ENCODE results near the gene ASB14.
"Not testable (repeated sequence)": the region's sequence is repeated elsewhere in the genome, so short reads cannot be mapped to it uniquely, and the experiment has no call there.

Gene ASB14

GRCh38 chr3:57292159-57292896 is at the start of gene ASB14:
Gene ASB14, minus strand, starts transcription at chr3:57292685. Its CDS starts 652 bp downstream, at chr3:57292033.
- no peak for ATAC-seq
- DNase-seq (ENCODE audit: low spot score in 2 of 2) = no peak
- Mint-ChIP-seq H3K9me3 (no peaks in the 10 kb centered on the region), H3K4me3 (no peak within 1 kb of the TSS), H3K36me3 (no peaks in the 10 kb centered on the region), H3K4me1 (no peaks in the 10 kb centered on the region), H3K27ac (no peak within 1 kb of the TSS)

- not testable (repeated sequence) for H3K27ac Mint-ChIP-seq; H3K4me3 Mint-ChIP-seq; DNase-seq (ENCODE audit: low spot score in 2 of 2); H3K36me3 Mint-ChIP-seq; H3K9me3 Mint-ChIP-seq; ATAC-seq; H3K4me1 Mint-ChIP-seq
These were observed 46.7 kb upstream of the ASB14 start for GRCh38 chr3:57339071-57339642.

- H3K4me3 Mint-ChIP-seq; DNase-seq (ENCODE audit: low spot score in 2 of 2); H3K9me3 Mint-ChIP-seq; H3K36me3 Mint-ChIP-seq; H3K27ac Mint-ChIP-seq; ATAC-seq; H3K4me1 Mint-ChIP-seq: not testable (repeated sequence)
These were observed 46.0 kb upstream of the ASB14 start for GRCh38 chr3:57338272-57339070.

GRCh38 chr3:57335283-57335938 is 42.9 kb upstream of the ASB14 start:
- H3K27ac Mint-ChIP-seq = no peak overlapping the region
- H3K4me3 Mint-ChIP-seq = no peak overlapping the region
- no peak for DNase-seq (ENCODE audit: low spot score in 2 of 2)
- no peaks in the 10 kb centered on the region for H3K4me1 Mint-ChIP-seq
- H3K36me3 Mint-ChIP-seq = no peaks in the 10 kb centered on the region
- no peak for ATAC-seq
- no peaks in the 10 kb centered on the region for H3K9me3 Mint-ChIP-seq

GRCh38 chr3:57331078-57331610 is 38.7 kb upstream of the ASB14 start:
- no peak overlapping the region for H3K27ac Mint-ChIP-seq
- no peaks in the 10 kb centered on the region for H3K36me3 Mint-ChIP-seq
- DNase-seq (ENCODE audit: low spot score in 2 of 2) (no peak), ATAC-seq (no peak)
- H3K9me3 Mint-ChIP-seq = no peaks in the 10 kb centered on the region
- no peaks in the 10 kb centered on the region for H3K4me1 Mint-ChIP-seq
- no peak overlapping the region for H3K4me3 Mint-ChIP-seq

- not testable (repeated sequence) for ATAC-seq; H3K4me3 Mint-ChIP-seq; H3K4me1 Mint-ChIP-seq; DNase-seq (ENCODE audit: low spot score in 2 of 2); H3K9me3 Mint-ChIP-seq; H3K36me3 Mint-ChIP-seq; H3K27ac Mint-ChIP-seq
These were observed 34.0 kb upstream of the ASB14 start for GRCh38 chr3:57326498-57326897.

- no peaks in the 10 kb centered on the region for H3K4me1 Mint-ChIP-seq
- ATAC-seq (no peak), DNase-seq (ENCODE audit: low spot score in 2 of 2) (no peak)
- no peaks in the 10 kb centered on the region for H3K9me3 Mint-ChIP-seq
- H3K4me3 Mint-ChIP-seq = no peak overlapping the region
- no peaks in the 10 kb centered on the region for H3K36me3 Mint-ChIP-seq
- H3K27ac Mint-ChIP-seq = no peak overlapping the region
These were observed 21.7 kb upstream of the ASB14 start for GRCh38 chr3:57314204-57314603.

- H3K27ac Mint-ChIP-seq = no peak overlapping the region
- DNase-seq (ENCODE audit: low spot score in 2 of 2) (no peak), ATAC-seq (no peak)
- no peaks in the 10 kb centered on the region for H3K4me1 Mint-ChIP-seq
- no peak overlapping the region for H3K4me3 Mint-ChIP-seq
- H3K36me3 Mint-ChIP-seq = no peaks in the 10 kb centered on the region
- H3K9me3 Mint-ChIP-seq = no peaks in the 10 kb centered on the region
These were observed 17.4 kb upstream of the ASB14 start for GRCh38 chr3:57309769-57310360.

GRCh38 chr3:57303520-57303919 is 11.0 kb upstream of the ASB14 start:
- not testable (repeated sequence) for ATAC-seq; H3K4me1 Mint-ChIP-seq; H3K9me3 Mint-ChIP-seq; DNase-seq (ENCODE audit: low spot score in 2 of 2); H3K4me3 Mint-ChIP-seq; H3K27ac Mint-ChIP-seq; H3K36me3 Mint-ChIP-seq

- no peak for DNase-seq (ENCODE audit: low spot score in 2 of 2)
- peak; percentile 88 for ATAC-seq
- H3K36me3 Mint-ChIP-seq = no peaks in the 10 kb centered on the region
- no peak overlapping the region for H3K4me3 Mint-ChIP-seq
- no peak overlapping the region for H3K27ac Mint-ChIP-seq
- no peaks in the 10 kb centered on the region for H3K9me3 Mint-ChIP-seq
- no peaks in the 10 kb centered on the region for H3K4me1 Mint-ChIP-seq
These were observed 5.6 kb upstream of the ASB14 start for GRCh38 chr3:57298041-57298440.

- Mint-ChIP-seq H3K4me3 (no peak overlapping the region), H3K36me3 (no peaks in the 10 kb centered on the region), H3K9me3 (no peaks in the 10 kb centered on the region), H3K4me1 (no peaks in the 10 kb centered on the region), H3K27ac (no peak overlapping the region)
- DNase-seq (ENCODE audit: low spot score in 2 of 2) = no peak
- ATAC-seq = no peak
These were observed 527 bp upstream of the ASB14 start for GRCh38 chr3:57292897-57293526.

GRCh38 chr3:57288403-57288802 is 4.1 kb downstream of the ASB14 start:
- no peak overlapping the region for H3K4me3 Mint-ChIP-seq
- ATAC-seq (no peak), DNase-seq (ENCODE audit: low spot score in 2 of 2) (no peak)
- peaks cover 3% of the 10 kb centered on the region for H3K9me3 Mint-ChIP-seq
- no peaks in the 10 kb centered on the region for H3K4me1 Mint-ChIP-seq
- no peak overlapping the region for H3K27ac Mint-ChIP-seq
- H3K36me3 Mint-ChIP-seq = no peaks in the 10 kb centered on the region

GRCh38 chr3:57287205-57287604 is 5.3 kb downstream of the ASB14 start:
- DNase-seq (ENCODE audit: low spot score in 2 of 2) (no peak), ATAC-seq (no peak)
- H3K27ac Mint-ChIP-seq = no peak overlapping the region
- no peak overlapping the region for H3K4me3 Mint-ChIP-seq
- no peaks in the 10 kb centered on the region for H3K36me3 Mint-ChIP-seq
- peaks cover 3% of the 10 kb centered on the region for H3K9me3 Mint-ChIP-seq
- H3K4me1 Mint-ChIP-seq = no peaks in the 10 kb centered on the region

- Mint-ChIP-seq H3K27ac (no peak overlapping the region), H3K36me3 (no peaks in the 10 kb centered on the region), H3K4me1 (no peaks in the 10 kb centered on the region), H3K4me3 (no peak overlapping the region), H3K9me3 (peaks cover 3% of the 10 kb centered on the region)
- DNase-seq (ENCODE audit: low spot score in 2 of 2) (no peak), ATAC-seq (no peak)
These were observed 9.2 kb downstream of the ASB14 start for GRCh38 chr3:57283334-57283733.

All from stimulated activated effector memory CD8-positive, alpha-beta T cell treated with anti-CD3 and anti-CD28 coated beads, Interleukin-12 subunit alpha, Interleukin-12 subunit beta, amount 100 ng/mL, for 72 hours (primary cell).